Erythroblast (primary cell): ENCODE results near the gene MC5R.
"Not testable (repeated sequence)": the region's sequence is repeated elsewhere in the genome, so short reads cannot be mapped to it uniquely, and the experiment has no call there.

Experiments used
- DNase-seq, 2 experiments: peaks; one replicate each; lab custom pipeline; 2025; lab: John Stamatoyannopoulos, UW
- GATA1 ChIP-seq: IDR thresholded peaks from 2 replicates; pipeline ENCODE4 v1.6.1; 2011; ENCODE audit warnings: low read depth, mild to moderate bottlenecking, control low read depth, low read length, moderate library complexity
- POLR2A ChIP-seq: IDR thresholded peaks from 2 replicates; pipeline ENCODE4 v1.6.1; 2011; ENCODE audit warnings: mild to moderate bottlenecking, low read length

The MC5R gene

DNA sequence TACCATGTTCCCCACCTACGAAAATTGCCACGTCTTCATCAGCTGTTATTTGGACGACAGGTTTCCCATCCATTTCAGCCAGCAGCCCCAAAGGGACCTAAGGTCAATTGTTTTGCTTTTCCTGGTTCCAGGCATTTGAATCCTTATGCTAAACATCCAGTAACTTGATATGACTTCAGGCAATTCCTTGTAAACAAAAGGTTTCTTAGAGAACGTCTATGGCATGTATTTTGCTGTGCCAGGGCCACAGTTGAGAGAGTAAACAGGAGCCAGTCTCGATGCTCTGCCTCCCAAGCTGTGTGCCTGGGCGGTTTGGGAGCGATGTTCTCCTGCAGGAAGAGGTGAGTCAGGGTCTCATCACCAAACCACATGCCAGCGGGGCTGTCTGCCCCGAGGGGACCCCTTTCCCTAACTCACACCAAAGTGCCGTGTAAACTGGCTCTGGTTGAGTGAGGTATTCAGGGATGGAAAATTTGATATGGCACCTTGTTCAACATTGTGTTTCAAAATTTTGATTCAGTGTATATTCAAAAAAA, 12.9 kb upstream of the MC5R start:
- TF ChIP-seq GATA1 = no peak
- no peak for DNase-seq

DNA sequence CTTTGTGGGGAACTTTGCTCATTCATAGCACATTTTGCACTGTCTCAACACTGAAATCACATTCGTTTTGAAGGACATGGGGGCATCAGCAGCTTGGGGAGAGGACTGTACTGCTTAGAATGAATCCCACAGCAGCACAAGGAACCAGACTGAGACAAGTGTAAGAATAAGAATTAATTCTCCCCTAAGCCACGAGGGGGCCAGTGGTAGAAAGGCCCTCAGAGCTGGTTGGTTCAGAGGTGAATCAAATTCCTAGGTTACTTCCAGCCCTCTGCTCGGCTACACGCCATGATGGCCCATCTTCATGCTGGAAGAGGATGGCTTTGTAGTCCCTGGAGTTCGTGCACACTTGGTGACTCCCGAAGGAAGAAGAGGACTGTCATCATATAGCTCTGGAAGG, 12.0 kb upstream of the MC5R start:
- TF ChIP-seq POLR2A = no peak
- TF ChIP-seq GATA1 = no peak
- no peak for DNase-seq

DNA sequence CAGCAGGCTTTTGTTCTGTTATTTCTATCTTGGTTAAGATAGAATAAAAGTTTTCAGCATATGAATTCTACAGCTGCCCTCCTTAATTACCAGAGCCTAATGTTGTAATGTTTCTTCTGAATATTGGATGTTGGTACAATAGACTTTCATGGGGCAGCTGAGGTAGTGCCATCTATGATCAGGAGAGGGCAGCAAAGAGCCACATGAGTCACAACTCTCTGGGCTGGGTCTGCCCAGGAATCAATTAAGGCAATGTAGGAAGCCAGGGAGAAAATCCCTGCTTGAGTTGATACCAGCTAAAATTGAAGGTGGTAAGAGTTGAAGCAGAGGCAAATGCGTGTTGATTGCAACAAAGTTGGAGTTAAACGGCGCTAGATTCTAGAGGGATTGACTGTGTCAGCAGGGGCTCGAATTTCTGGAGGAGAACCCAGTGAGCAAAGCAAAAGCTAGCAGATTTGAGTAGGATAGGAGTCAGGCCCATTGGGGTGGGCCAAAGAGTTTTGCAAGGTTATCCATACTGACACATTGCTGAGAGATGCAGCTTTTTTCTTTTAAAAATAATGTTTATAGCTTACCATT, 10.6 kb upstream of the MC5R start:
- TF ChIP-seq POLR2A (no peak), GATA1 (no peak)
- DNase-seq = peak; percentile 47 to 70

DNA sequence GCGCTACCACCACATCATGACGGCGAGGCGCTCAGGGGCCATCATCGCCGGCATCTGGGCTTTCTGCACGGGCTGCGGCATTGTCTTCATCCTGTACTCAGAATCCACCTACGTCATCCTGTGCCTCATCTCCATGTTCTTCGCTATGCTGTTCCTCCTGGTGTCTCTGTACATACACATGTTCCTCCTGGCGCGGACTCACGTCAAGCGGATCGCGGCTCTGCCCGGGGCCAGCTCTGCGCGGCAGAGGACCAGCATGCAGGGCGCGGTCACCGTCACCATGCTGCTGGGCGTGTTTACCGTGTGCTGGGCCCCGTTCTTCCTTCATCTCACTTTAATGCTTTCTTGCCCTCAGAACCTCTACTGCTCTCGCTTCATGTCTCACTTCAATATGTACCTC, 2.3 kb downstream of the MC5R start:
- TF ChIP-seq POLR2A (no peak), GATA1 (no peak)
- no peak for DNase-seq

DNA sequence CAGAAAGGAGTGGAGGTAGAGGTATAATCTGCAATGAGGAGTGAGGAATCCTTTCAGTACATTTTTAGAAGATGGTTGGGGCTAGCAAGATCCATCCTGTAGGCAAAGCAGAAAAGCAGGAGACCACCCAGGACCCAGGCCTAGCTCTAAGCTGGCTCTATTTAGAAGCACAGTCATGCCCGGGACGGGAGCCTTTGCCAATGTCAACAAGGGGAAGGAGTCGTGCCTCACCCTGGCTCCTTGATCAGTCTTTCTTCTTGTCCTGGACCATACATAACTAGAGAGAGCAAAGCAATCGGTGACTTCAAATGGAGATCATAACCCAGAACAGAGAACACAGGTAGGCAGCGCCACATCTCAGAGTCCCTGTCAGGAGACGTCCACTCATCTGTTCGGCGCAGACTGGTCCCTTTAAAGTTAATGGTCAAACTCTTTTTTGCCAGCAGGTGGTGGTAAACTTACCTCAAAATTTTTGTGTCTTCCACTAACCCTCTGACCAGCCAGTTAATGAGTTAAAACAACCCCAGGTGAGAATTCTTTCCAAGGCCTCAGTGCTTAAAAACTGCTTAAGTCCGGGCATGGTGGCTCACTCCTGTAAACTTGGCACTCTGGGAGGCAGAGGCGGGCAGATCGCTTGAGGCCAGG, 8.0 kb downstream of the MC5R start:
- no peak for DNase-seq

DNA sequence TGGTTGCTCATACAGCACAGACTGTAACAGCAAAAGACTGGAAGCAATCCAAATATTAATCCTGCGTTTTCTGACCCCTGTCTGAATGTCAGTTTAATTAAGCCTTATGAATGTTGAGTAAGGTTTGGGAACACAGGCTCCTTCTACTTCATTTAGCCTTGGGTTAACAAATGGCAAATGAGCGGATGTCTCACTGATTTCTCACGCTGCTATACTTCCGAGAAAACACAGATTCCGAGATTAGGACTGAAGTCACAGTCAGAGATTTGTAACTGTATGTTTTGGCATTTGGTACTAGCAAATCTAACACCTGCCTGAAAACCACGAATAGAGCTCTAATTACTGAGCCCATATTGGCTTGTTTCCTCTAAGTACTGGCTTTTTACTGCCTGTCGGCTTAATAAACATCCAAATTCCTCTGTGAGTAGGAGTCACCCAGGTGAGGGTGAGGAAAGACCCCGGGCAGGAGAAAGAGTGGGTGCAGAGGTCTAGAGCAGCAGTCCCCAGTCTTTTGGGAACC, 10.6 kb downstream of the MC5R start:
- no peak for DNase-seq
- TF ChIP-seq GATA1 (no peak), POLR2A (no peak)

More for the DNA sequence above, 8.0 kb downstream of the MC5R start:
- TF ChIP-seq GATA1 = no peak
- no peak for TF ChIP-seq POLR2A

DNA sequence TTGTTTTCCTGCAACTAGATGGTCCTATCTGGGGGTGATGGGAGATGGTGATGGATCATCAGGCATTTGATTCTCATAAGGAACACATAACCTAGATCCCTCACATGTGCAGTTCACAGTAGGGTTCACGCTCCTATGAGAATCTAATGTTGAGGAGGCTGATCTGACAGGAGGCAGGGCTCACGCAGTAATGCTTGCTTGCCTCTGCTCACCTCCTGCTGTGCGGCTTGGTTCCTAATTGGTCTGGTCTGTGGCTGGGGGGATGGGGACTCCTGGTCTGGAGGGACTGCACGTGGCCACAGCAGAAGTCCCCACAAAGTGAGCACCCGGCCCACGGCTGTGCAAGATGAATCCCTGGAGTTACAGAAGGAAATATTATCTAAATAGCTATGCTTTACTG, 11.3 kb downstream of the MC5R start:
- no peak for DNase-seq
- TF ChIP-seq GATA1 (no peak), POLR2A (no peak)

DNA sequence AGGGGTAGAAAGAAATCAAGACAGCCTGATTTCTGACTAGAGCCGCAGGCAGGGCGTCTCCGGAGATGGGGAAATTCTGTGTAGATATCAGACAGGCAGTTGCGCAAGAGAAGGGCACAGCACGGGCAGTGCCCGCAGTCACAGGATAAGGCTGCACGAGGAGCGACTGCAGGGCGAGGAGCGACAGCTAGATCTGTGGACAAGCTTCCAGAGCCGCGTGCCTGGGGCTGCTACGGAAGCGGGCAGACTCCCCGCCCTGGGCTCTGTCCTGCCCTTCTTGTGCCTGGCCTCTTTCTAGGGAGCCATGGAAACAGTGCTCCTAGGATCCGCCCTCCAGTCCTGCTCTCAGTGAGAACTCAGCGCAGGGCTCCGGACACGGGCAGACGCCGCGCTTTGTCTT, 12.6 kb downstream of the MC5R start:
- TF ChIP-seq POLR2A (no peak), GATA1 (no peak)
- DNase-seq = no peak

DNA sequence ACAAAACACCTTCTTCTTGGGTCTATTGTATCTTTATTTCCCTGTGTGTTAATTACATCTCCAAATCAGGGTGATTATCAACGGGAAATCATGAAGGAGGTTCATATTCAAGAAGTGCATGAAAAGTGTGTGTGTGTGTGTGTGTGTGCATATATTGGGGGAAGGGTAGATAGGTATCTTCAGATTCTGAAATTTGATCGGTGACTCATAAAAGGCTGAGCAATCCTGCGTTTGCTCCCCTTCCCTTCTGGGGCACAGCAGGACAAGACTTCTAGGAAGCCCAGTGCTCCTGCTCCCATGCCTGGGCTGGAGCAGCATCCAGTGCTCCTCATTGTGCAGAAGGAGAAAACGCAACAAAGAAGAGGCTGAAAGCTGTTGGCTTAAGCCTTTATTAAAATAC, 25.8 kb downstream of the MC5R start:
- DNase-seq = no peak
- TF ChIP-seq POLR2A (no peak), GATA1 (no peak)

DNA sequence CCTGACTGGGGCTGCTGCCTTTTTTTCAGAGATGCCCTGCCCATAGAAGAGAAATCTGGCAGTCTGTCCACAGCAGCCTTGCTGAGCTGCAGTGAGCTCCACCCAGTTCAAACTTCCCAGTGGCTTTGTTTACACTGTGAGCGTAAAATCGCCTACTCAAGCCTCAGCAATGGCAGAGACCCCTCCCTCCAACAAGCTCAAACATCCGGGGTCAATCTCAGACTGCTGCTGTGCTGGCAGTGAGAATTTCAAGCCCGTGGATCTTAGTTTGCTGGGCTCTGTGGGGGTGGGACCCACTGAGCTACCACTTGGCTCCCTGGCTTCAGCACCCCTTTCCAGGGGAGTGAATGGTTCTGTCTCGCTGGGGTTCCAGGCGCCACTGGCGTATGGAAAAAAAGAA, 38.9 kb downstream of the MC5R start:
- not testable (repeated sequence) for DNase-seq

DNA sequence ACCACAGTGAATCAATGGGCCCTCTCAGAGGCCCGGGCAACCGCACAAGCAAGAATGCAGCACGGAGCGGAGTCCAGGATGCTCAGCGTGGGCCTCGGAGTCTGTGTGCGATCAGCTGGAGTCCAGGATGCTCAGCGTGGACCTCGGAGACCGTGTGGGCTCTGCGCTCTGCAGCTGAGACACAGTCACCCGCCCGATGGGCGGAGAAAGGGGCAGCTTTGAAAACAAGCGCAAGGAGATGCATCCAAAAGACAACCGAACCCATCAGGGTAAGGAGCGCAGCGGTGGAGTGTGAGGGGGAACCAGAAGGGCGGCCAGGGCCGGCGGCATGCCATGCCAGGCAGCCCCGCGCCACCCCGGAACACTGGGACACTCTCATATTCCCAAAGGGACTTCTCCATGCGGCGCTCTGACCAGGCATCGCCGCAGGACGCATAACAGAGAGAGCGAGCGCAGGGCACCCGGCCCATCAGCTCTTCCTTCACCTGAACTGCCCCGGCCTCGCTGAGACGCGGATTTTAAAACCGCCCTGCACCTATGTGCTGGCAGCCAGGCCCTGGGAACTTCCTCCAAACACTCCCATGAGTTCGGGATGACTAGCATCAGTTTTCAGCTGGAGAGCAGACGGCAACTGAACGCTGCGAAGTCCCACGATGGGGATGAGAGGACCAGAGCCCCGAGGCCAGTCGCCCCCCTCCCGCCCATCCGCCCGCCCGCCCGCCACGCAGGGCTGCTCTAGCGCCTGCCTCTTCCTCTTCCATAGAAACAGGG, 44.7 kb downstream of the MC5R start:
- no peak for TF ChIP-seq GATA1
- no peak for TF ChIP-seq POLR2A
- DNase-seq = no peak

DNA sequence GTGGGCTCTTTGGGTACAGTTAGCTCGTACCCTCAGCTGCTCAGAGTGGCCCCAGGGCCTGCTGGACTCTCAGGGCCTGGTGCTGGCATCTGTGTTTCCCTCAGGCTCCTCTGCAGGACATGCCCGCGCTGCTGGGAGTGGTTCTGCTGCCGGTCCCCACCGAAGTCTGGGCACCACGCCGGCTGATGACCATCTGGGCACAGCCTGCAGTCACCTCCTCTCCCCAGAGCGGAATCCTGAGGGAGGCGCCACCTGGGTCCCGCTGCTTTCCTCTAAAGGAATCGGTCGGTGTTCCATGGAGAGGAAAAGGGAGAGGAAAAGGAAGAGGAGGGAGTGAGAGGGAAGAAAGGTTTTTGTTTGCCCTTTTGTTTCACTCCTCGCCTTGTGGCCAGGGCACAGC, 47.8 kb downstream of the MC5R start:
- DNase-seq = no peak
- TF ChIP-seq POLR2A = no peak
- no peak for TF ChIP-seq GATA1

DNA sequence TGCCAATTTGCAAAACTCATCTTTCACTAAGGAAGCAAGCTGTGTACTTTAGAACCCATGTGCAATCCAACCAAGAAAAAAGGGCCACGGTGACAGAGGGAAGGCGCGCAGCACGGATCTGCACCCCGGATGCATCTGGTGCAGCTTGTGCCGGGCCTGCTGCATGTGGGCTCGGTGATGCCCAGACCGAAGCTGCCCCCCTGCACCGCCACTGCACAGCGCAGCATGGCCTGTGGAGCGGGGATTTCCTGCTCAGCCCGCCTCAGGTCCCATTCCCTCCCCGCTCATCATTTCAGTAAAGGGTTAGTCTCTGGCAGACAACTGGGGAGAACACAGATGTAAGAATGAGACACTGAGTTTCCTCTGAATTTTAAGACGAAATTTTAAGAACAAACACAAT, 48.4 kb downstream of the MC5R start:
- no peak for TF ChIP-seq POLR2A
- TF ChIP-seq GATA1 = no peak
- no peak for DNase-seq

DNA sequence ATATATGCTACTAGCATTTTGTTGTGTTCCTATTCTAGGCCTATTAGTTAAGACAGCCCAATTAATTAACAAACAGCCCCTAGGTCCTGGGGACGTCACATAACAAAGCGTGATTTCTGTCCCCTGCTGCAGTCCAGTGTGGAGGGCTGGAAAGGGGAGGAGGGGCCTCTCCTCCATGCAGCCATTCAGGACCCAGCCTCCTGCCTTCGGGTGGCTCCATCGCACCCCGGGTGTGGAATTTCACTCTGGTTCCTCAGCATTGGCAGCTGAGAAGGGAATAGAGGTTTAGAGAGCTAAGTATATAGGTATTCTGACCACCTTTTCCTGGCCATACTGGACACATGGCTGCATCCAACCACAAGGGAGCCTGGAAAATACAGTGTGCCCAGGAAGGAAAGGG, 49.0 kb downstream of the MC5R start:
- no peak for DNase-seq
- TF ChIP-seq POLR2A = no peak
